GM12878 (cell line): ENCODE results near the gene UBA7. TPM values are rescaled to one million over a fixed set of nuclear protein-coding genes. Genes with fewer than 3 reads are reported as not detected.
"Not testable (repeated sequence)": the region's sequence is repeated elsewhere in the genome, so short reads cannot be mapped to it uniquely, and the experiment has no call there.

Source experiments
- ATAC-seq: fragments of 200-7000 bp; cut with Tn5 transposase; 3 replicates; pipeline ENCODE4 v1.9.1; 2020; ENCODE audit warnings: mild to moderate bottlenecking, moderate library complexity
- BruUV-seq: library from RNA; stranded (reverse); fragments of 400-500 nt; replicated peaks from 2 replicates; lab custom pipeline; 2021; lab: Mats Ljungman, UMichigan
- CTCF ChIA-PET: fragments of 300-600 bp; sonication (Branson Sonifier 250); formaldehyde crosslinking; extraction: SDS; loops from one replicate; lab custom pipeline; 2021; ENCODE audit warnings: inconsistent platforms; lab: Yijun Ruan, JAX
- POLR2A ChIA-PET: fragments of 350-600 bp; formaldehyde crosslinking; extraction: SDS; loops from one replicate; lab custom pipeline; 2021; ENCODE audit warnings: inconsistent platforms; lab: Charles Lee
- RAD21 ChIA-PET: fragments of 300-600 bp; sonication (Branson Sonifier 250); formaldehyde crosslinking; loops from one replicate; lab custom pipeline; 2023; ENCODE audit warnings: antibody characterized with exemption; ENCODE audit not compliant: unreplicated experiment; lab: Charles Lee
- SMC1A ChIA-PET: fragments of 300-600 bp; sonication (Branson Sonifier 250); formaldehyde crosslinking; loops from one replicate; lab custom pipeline; 2023; ENCODE audit not compliant: unreplicated experiment, uncharacterized antibody; lab: Charles Lee
- DNase-seq: peaks from one replicate; pipeline ENCODE4 v3.0.0-alpha.2; 2011; ENCODE audit warnings: low read depth, low spot score
- FAIRE-seq: peaks from 3 replicates; lab custom pipeline; 2011; peaks lifted over from hg19 to GRCh38; lab: Jason Lieb, UNC
- H2AFZ ChIP-seq: 2 replicates; pipeline ENCODE4 v1.6.0; 2011; ENCODE audit warnings: low read depth, low read length, control low read depth; ENCODE audit not compliant: control insufficient read depth
- H3K27ac ChIP-seq: 2 replicates; pipeline ENCODE4 v1.5.1; 2011; ENCODE audit warnings: control low read depth; ENCODE audit not compliant: control insufficient read depth, insufficient read depth
- H3K27me3 ChIP-seq, 2 experiments: replicated peaks in 1 of 2; 2 replicates each; pipeline versions ENCODE4 v1.6.0 to v1.6.1; 2011; ENCODE audit warnings: low read length in 1 of 2; ENCODE audit not compliant: control insufficient read depth in 2 of 2, insufficient read depth in 2 of 2
- H3K36me3 ChIP-seq, 2 experiments: 2 replicates each; pipeline ENCODE4 v1.5.1; 2011; ENCODE audit warnings: low read length in 1 of 2; ENCODE audit not compliant: control insufficient read depth in 2 of 2, insufficient read depth in 2 of 2
- H3K4me1 ChIP-seq: 2 replicates; pipeline ENCODE4 v1.6.1; 2011; ENCODE audit warnings: mild to moderate bottlenecking, low read length, moderate library complexity, mixed read lengths; ENCODE audit not compliant: control insufficient read depth, insufficient read depth
- H3K4me2 ChIP-seq: 2 replicates; pipeline ENCODE4 v1.6.0; 2011; ENCODE audit warnings: control low read depth; ENCODE audit not compliant: control insufficient read depth, insufficient read depth
- H3K4me3 ChIP-seq: fragments of 200-600 bp; sonication (generic); 2 replicates; pipeline ENCODE4 v1.5.1; 2016
- H3K79me2 ChIP-seq: 2 replicates; pipeline ENCODE4 v1.6.0; 2011; ENCODE audit warnings: low read length; ENCODE audit not compliant: control insufficient read depth, insufficient read depth
- H3K9ac ChIP-seq: 2 replicates; pipeline ENCODE4 v1.8.0; 2011; ENCODE audit warnings: low read length, control low read depth, mixed read lengths; ENCODE audit not compliant: control insufficient read depth, insufficient read depth
- H3K9me3 ChIP-seq: replicated peaks from 3 replicates; pipeline ENCODE4 v1.5.1; 2011; ENCODE audit warnings: mild to moderate bottlenecking, low read length; ENCODE audit not compliant: control insufficient read depth, insufficient read depth
- H4K20me1 ChIP-seq: 2 replicates; pipeline ENCODE4 v1.6.0; 2011; ENCODE audit not compliant: control insufficient read depth, insufficient read depth
- ATF2 ChIP-seq: IDR thresholded peaks from 2 replicates; pipeline ENCODE4 v1.6.1; 2012; ENCODE audit warnings: low read length, inconsistent platforms
- BCL11A ChIP-seq: IDR thresholded peaks from 2 replicates; pipeline ENCODE4 v1.6.1; 2011; ENCODE audit warnings: low read depth, low read length
- LARP7 ChIP-seq: fragments of 450-650 bp; IDR thresholded peaks from 2 replicates; pipeline ENCODE4 v1.6.1; 2017; ENCODE audit warnings: mild to moderate bottlenecking
- STAT3 ChIP-seq: IDR thresholded peaks from 2 replicates; pipeline ENCODE4 v1.6.1; 2011; ENCODE audit warnings: low read depth, low read length, improper control_type of control experiment
- WGBS: methylation state at CpG from one replicate; pipeline ENCODE4 v1.1.6; 2016; ENCODE audit warnings: low lambda C conversion rate; ENCODE audit not compliant: insufficient replicate concordance, insufficient coverage; ENCODE audit errors: missing lambda C conversion rate; 5-methylcytosine and 5-hydroxymethylcytosine counted together
- in situ Hi-C: fragments of 300-500 bp; cut with MboI; formaldehyde crosslinking; loops from 9 replicates; pipeline ENCODE4 v1.14.3; 2018; ENCODE audit warnings: mixed read lengths
- intact Hi-C: fragments of 100-400 bp; cut with micrococcal nuclease; formaldehyde crosslinking; loops from one replicate; pipeline ENCODE4 v1.14.2; 2022; ENCODE audit not compliant: unreplicated experiment
- polyA plus RNA-seq, 11 experiments: library from polyadenylated mRNA; depleted of rRNA in 4 of 11; unstranded in 6 of 11; stranded (reverse) in 5 of 11; fragments of >200 nt; fragmentation: Nextera tagmentation in 4 of 11; fragmentation: Illumina TruSeq in 1 of 11; extraction: Ambion mirVana in 4 of 11; extraction: Trizol in 1 of 11; gene quantifications; 1 replicate in 1 of 11; 2 replicates in 10 of 11; pipeline versions ENCODE4 v1.2.1 to v1.2.3, GENCODE V29; 2011 to 2016; ENCODE audit warnings: inconsistent platforms in 2 of 11, missing spikeins in 2 of 11, low read depth in 1 of 11
- total RNA-seq, 4 experiments: library from RNA; depleted of rRNA in 3 of 4; stranded (reverse); fragments of >200 nt in 3 of 4; fragmentation: Illumina TruSeq in 1 of 4; extraction: Trizol in 1 of 4; gene quantifications; 2 replicates each; pipeline versions ENCODE4 v1.2.1 to v1.2.3, GENCODE V29; 2013 to 2021

Gene UBA7
- total and polyA plus RNA-seq, 10 of the 15 experiments (the other 5 are each of a cell fraction or from before 2014, with no cell fraction given), result 11.8 to 116 (median 46.7) TPM

- no peak for TF ChIP-seq ATF2
- no peak for TF ChIP-seq STAT3
- no peak for TF ChIP-seq BCL11A
- no peak for TF ChIP-seq LARP7
Measured at GRCh38 chr3:49779358-49780079, 34.2 kb downstream of the UBA7 start (continued).

GRCh38 chr3:49776101-49776500 lies 37.7 kb downstream of the UBA7 start:
- H3K27ac ChIP-seq, H3K36me3 ChIP-seq, H3K4me2 ChIP-seq, FAIRE-seq, H4K20me1 ChIP-seq, SMC1A ChIA-PET, H3K9ac ChIP-seq, H3K9me3 ChIP-seq, RAD21 ChIA-PET, H2AFZ ChIP-seq, ATAC-seq, H3K4me3 ChIP-seq, H3K27me3 ChIP-seq, in situ Hi-C loops, intact Hi-C loops, POLR2A ChIA-PET, DNase-seq, H3K4me1 ChIP-seq, BruUV-seq: not testable (repeated sequence)
- 98% methylated on average over 8 of the region's 8 CpGs for WGBS
- H3K79me2 ChIP-seq, result peaks cover 16% of the 10 kb centered on the region
- CTCF ChIA-PET, result interaction anchor here (1.1 kb wide), 1 partner anchor 19 kb away, joined by 3 read pairs; no protein-coding TSS in a partner anchor
